ENCODE measurements around the gene ADARB1. TPM values are rescaled to one million over a fixed set of nuclear protein-coding genes. Genes with fewer than 3 reads are reported as not detected.

The ADARB1 gene
- total and polyA plus RNA-seq, 2 of the 4 experiments (the other 2 are of a cell fraction): 39.8 to 47.3 TPM

GRCh38 chr21:45147473-45148315 is 73.3 kb downstream of the ADARB1 start:
- peaks cover 17% of the 10 kb centered on the region for H3K9me1 ChIP-seq (ENCODE audit: insufficient read depth, low read length)
- H2BK5ac ChIP-seq (ENCODE audit: low read depth, low read length, poor library complexity, severe bottlenecking): no peak overlapping the region
- H3K79me1 ChIP-seq (ENCODE audit: low read depth in 1 of 2, low read length in 2 of 2): peaks cover 48 to 77% of the 10 kb centered on the region in 2 experiments
- H3K4ac ChIP-seq (ENCODE audit: low read depth, low read length): no peak overlapping the region
- no peak overlapping the region for H3K23ac ChIP-seq (ENCODE audit: low read depth, low read length)
- ATAC-seq (ENCODE audit: low read depth): no peak
- no peak for TF ChIP-seq MAZ (IDR thresholded peaks at IDR 0.05; ENCODE audit: borderline replicate concordance, low read depth, low read length)
- H3K36me3 ChIP-seq (ENCODE audit: control insufficient read depth, insufficient read depth, low read length): peaks cover 67% of the 10 kb centered on the region
- H2AK9ac ChIP-seq (replicated peaks; ENCODE audit: low read depth, low read length, poor library complexity): no peak overlapping the region
- H3K4me3 ChIP-seq (ENCODE audit: insufficient read depth, low read depth, low read length): no peak overlapping the region
- H3K18ac ChIP-seq (ENCODE audit: low read depth, low read length): no peak overlapping the region
- H3K4me1 ChIP-seq (ENCODE audit: control insufficient read depth, insufficient read depth, low read length): peaks cover 15% of the 10 kb centered on the region
- H2BK15ac ChIP-seq (ENCODE audit: low read depth, low read length): no peak overlapping the region
- 77% methylated on average over 8 of the region's 30 CpGs; no CpG with 5 or more reads in 1 of the 2 experiments for WGBS, 2 experiments (ENCODE audit: extremely low coverage in 2 of 2, insufficient read length in 1 of 2)
- no peak overlapping the region for H3K14ac ChIP-seq (replicated peaks; ENCODE audit: low read depth, low read length)
- no peak overlapping the region for H3K9ac ChIP-seq (ENCODE audit: low read depth, low read length)
- no TSS peak for BruUV-seq (replicated peaks)
- H4K8ac ChIP-seq (ENCODE audit: low read depth in 2 of 2, low read length in 2 of 2): no peak overlapping the region
- peaks cover 74% of the 10 kb centered on the region for H4K20me1 ChIP-seq (ENCODE audit: insufficient read depth, low read length)
- H2AK5ac ChIP-seq (ENCODE audit: low read depth, low read length): no peak overlapping the region
- no peak overlapping the region for H2AFZ ChIP-seq (replicated peaks; ENCODE audit: low read length, poor library complexity)
- ChIA-PET POLR2A (ENCODE audit: unreplicated experiment) (no interaction called here), CTCF (no interaction called here)
- H3K56ac ChIP-seq (ENCODE audit: extremely low read depth, insufficient read depth, low read length): no peak overlapping the region
- no peaks in the 10 kb centered on the region for H3K9me3 ChIP-seq (ENCODE audit: control insufficient read depth, insufficient read depth, low read length)
- in situ Hi-C loops (cut with MboI; ENCODE audit: low sequenced_read_pairs): loop anchor here (10.0 kb wide), 3 partner anchors 137 to 677 kb away; partner anchors contain the start of gene POFUT2
- no peak overlapping the region for H4K91ac ChIP-seq (ENCODE audit: insufficient read depth, low read depth, low read length)
- dilution Hi-C loops (cut with HindIII; ENCODE audit: low sequenced_read_pairs, unreplicated experiment): no loop called here
- H3K27me3 ChIP-seq (ENCODE audit: control insufficient read depth, insufficient read depth, low read length): no peaks in the 10 kb centered on the region
- intact Hi-C loops (cut with micrococcal nuclease): no loop called here
- H2BK20ac ChIP-seq (ENCODE audit: low read depth, low read length): no peak overlapping the region
- no peak overlapping the region for H2BK120ac ChIP-seq (ENCODE audit: low read depth, low read length)
- H4K5ac ChIP-seq (ENCODE audit: low read depth, low read length): no peak overlapping the region
- no peak overlapping the region for H3K4me2 ChIP-seq (ENCODE audit: low read depth, low read length)
- no peak overlapping the region for H3K27ac ChIP-seq (ENCODE audit: insufficient read depth, low read length)
- no peak for DNase-seq

All from IMR-90 (cell line).